Fibroblast of villous mesenchyme (primary cell): ENCODE results near the gene MDM2. TPM values are rescaled to one million over a fixed set of nuclear protein-coding genes. Genes with fewer than 3 reads are reported as not detected.

Experiments used
- DNase-seq: peaks from one replicate; pipeline ENCODE4 v3.0.0-alpha.2; 2010; ENCODE audit warnings: low read depth
- H3K4me3 ChIP-seq: 2 replicates; pipeline ENCODE4 v1.5.1; 2011; ENCODE audit warnings: low read depth, mild to moderate bottlenecking, low read length
- CTCF ChIP-seq: IDR thresholded peaks from 2 replicates; pipeline ENCODE4 v1.5.1; 2012; ENCODE audit warnings: low read depth, mild to moderate bottlenecking, low read length; ENCODE audit not compliant: insufficient read depth
- total RNA-seq: library from RNA; depleted of rRNA; stranded (reverse); fragments of >200 nt; gene quantifications from 2 replicates; pipeline ENCODE4 v1.2.3, GENCODE V29; 2012

The MDM2 gene
- total RNA-seq, 1 donor, result 245 TPM

- H3K4me3 ChIP-seq, result no peak overlapping the region
- no peak for TF ChIP-seq CTCF
- DNase-seq, result no peak
Measured at GRCh38 chr12:68821357-68822188, 13.6 kb downstream of the MDM2 start.

GRCh38 chr12:68823696-68824095, 15.7 kb downstream of the MDM2 start:
- peak; percentile 25 for DNase-seq
- H3K4me3 ChIP-seq, result no peak overlapping the region
- no peak for TF ChIP-seq CTCF

- no peak for DNase-seq
- H3K4me3 ChIP-seq, result no peak overlapping the region
- TF ChIP-seq CTCF, result no peak
Measured at GRCh38 chr12:68824131-68824530, 16.2 kb downstream of the MDM2 start.

GRCh38 chr12:68824597-68825250, 16.7 kb downstream of the MDM2 start:
- TF ChIP-seq CTCF, result no peak
- no peak for DNase-seq
- H3K4me3 ChIP-seq, result no peak overlapping the region

- no peak overlapping the region for H3K4me3 ChIP-seq
- DNase-seq, result no peak
Measured at GRCh38 chr12:68825569-68826217, 17.7 kb downstream of the MDM2 start.

More at GRCh38 chr12:68825569-68826217, 17.7 kb downstream of the MDM2 start:
- TF ChIP-seq CTCF, result no peak
